Keratinocyte (primary cell): ENCODE results near the gene GPR39. TPM values are rescaled to one million over a fixed set of nuclear protein-coding genes. Genes with fewer than 3 reads are reported as not detected.

Experiments used
- DNase-seq: peaks from one replicate; pipeline ENCODE4 v3.0.0-alpha.2; 2011; ENCODE audit warnings: low read depth, missing footprints, low spot score
- FAIRE-seq: peaks from 2 replicates; lab custom pipeline; 2011; peaks lifted over from hg19 to GRCh38; lab: Jason Lieb, UNC
- H2AFZ ChIP-seq: 2 replicates; pipeline ENCODE4 v1.6.0; 2012; ENCODE audit warnings: low read length, control low read depth, inconsistent platforms; ENCODE audit not compliant: control insufficient read depth
- H3K27ac ChIP-seq: 2 replicates; pipeline ENCODE4 v1.5.1; 2011; ENCODE audit warnings: low read length; ENCODE audit not compliant: control insufficient read depth, insufficient read depth
- H3K27me3 ChIP-seq: 3 replicates; pipeline ENCODE4 v1.6.0; 2011; ENCODE audit warnings: low read length; ENCODE audit not compliant: control insufficient read depth, insufficient read depth; ENCODE audit errors: extremely low read depth
- H3K36me3 ChIP-seq, 2 experiments: 2 replicates in 1 of 2; 3 replicates in 1 of 2; pipeline ENCODE4 v1.5.1; 2011; ENCODE audit warnings: low read length in 2 of 2, mild to moderate bottlenecking in 1 of 2; ENCODE audit not compliant: control insufficient read depth in 2 of 2, insufficient read depth in 2 of 2; ENCODE audit errors: extremely low read depth in 1 of 2
- H3K4me1 ChIP-seq: 3 replicates; pipeline ENCODE4 v1.5.1; 2011; ENCODE audit warnings: low read length; ENCODE audit not compliant: control insufficient read depth, insufficient read depth; ENCODE audit errors: extremely low read depth
- H3K4me2 ChIP-seq: 3 replicates; pipeline ENCODE4 v1.6.0; 2011; ENCODE audit warnings: low read depth, low read length; ENCODE audit not compliant: control insufficient read depth, insufficient read depth; ENCODE audit errors: extremely low read depth
- H3K4me3 ChIP-seq, 3 experiments: fragments of 200-600 bp in 1 of 3; sonication (generic) in 1 of 3; 2 replicates in 2 of 3; 3 replicates in 1 of 3; pipeline ENCODE4 v1.5.1; 2011 to 2016; ENCODE audit warnings: low read length in 3 of 3, mild to moderate bottlenecking in 3 of 3, control low read depth in 2 of 3, inconsistent platforms in 1 of 3, low read depth in 1 of 3, mixed read lengths in 1 of 3, mixed run types in 1 of 3, moderate library complexity in 1 of 3; ENCODE audit not compliant: control insufficient read depth in 2 of 3, insufficient read depth in 2 of 3; ENCODE audit errors: extremely low read depth in 1 of 3
- H3K79me2 ChIP-seq: 2 replicates; pipeline ENCODE4 v1.6.0; 2012; ENCODE audit warnings: low read length; ENCODE audit not compliant: control insufficient read depth, insufficient read depth
- H3K9ac ChIP-seq: 3 replicates; pipeline ENCODE4 v1.6.0; 2011; ENCODE audit warnings: low read length; ENCODE audit not compliant: control insufficient read depth, insufficient read depth; ENCODE audit errors: extremely low read depth
- H3K9me1 ChIP-seq: 3 replicates; pipeline ENCODE4 v1.6.0; 2011; ENCODE audit warnings: low read length; ENCODE audit not compliant: control insufficient read depth, insufficient read depth; ENCODE audit errors: extremely low read depth
- H3K9me3 ChIP-seq: 2 replicates; pipeline ENCODE4 v1.5.1; 2012; ENCODE audit warnings: low read depth, low read length; ENCODE audit not compliant: control insufficient read depth
- H4K20me1 ChIP-seq: 3 replicates; pipeline ENCODE4 v1.6.0; 2011; ENCODE audit warnings: low read length; ENCODE audit not compliant: control insufficient read depth, insufficient read depth; ENCODE audit errors: extremely low read depth
- EZH2 ChIP-seq: IDR thresholded peaks from one replicate; pipeline ENCODE4 v1.6.1; 2012; ENCODE audit warnings: inconsistent platforms, mild to moderate bottlenecking, low read length, moderate library complexity
- dilution Hi-C: fragments of 300-500 bp; cut with MboI; formaldehyde crosslinking; loops from one replicate; pipeline ENCODE4 v1.7.0; 2020; ENCODE audit warnings: low sequenced_read_pairs; ENCODE audit not compliant: extremely low pct_ligation_motif_present
- polyA plus RNA-seq, 5 experiments: library from polyadenylated mRNA; depleted of rRNA in 3 of 5; stranded (reverse) in 3 of 5; stranded (forward) in 1 of 5; unstranded in 1 of 5; fragments of >200 nt; gene quantifications; 1 replicate in 1 of 5; 2 replicates in 3 of 5; 3 replicates in 1 of 5; pipeline versions ENCODE4 v1.2.1 to v1.2.3, GENCODE V29; 2011 to 2012; ENCODE audit warnings: missing spikeins in 2 of 5, low read depth in 1 of 5, low replicate concordance in 1 of 5
- TF ChIP-seq, protein P1 (sequence below), 3 experiments: IDR thresholded peaks in 1 of 3; conservative IDR thresholded peaks in 1 of 3; optimal IDR thresholded peaks in 1 of 3; 2 replicates in 2 of 3; 3 replicates in 1 of 3; pipeline versions ENCODE3 to v1.5.1; 2011; ENCODE audit warnings: low read length in 3 of 3, mild to moderate bottlenecking in 3 of 3, moderate library complexity in 2 of 3, control low read depth in 1 of 3, inconsistent platforms in 1 of 3; ENCODE audit not compliant: insufficient read depth in 2 of 3; ENCODE audit errors: extremely low read depth in 1 of 3

The GPR39 gene
- polyA plus RNA-seq, 1 donor (not counting 4 experiments of a cell fraction or from before 2014, with no cell fraction given): 4.7 TPM

GRCh38 chr2:132607426-132608090 lies 191.0 kb downstream of the GPR39 start:
- Histone ChIP-seq H3K4me1 (no peaks in the 10 kb centered on the region), H2AFZ (no peak overlapping the region), H3K9me1 (no peaks in the 10 kb centered on the region), H3K79me2 (no peaks in the 10 kb centered on the region), H3K9me3 (no peaks in the 10 kb centered on the region), H3K4me3 (no peak overlapping the region), H3K27ac (no peak overlapping the region), H3K9ac (no peak overlapping the region), H3K36me3 (no peaks in the 10 kb centered on the region), H4K20me1 (no peaks in the 10 kb centered on the region), H3K27me3 (no peaks in the 10 kb centered on the region), H3K4me2 (no peak overlapping the region)
- no peak for TF ChIP-seq EZH2
- TF ChIP-seq, protein P1, sequence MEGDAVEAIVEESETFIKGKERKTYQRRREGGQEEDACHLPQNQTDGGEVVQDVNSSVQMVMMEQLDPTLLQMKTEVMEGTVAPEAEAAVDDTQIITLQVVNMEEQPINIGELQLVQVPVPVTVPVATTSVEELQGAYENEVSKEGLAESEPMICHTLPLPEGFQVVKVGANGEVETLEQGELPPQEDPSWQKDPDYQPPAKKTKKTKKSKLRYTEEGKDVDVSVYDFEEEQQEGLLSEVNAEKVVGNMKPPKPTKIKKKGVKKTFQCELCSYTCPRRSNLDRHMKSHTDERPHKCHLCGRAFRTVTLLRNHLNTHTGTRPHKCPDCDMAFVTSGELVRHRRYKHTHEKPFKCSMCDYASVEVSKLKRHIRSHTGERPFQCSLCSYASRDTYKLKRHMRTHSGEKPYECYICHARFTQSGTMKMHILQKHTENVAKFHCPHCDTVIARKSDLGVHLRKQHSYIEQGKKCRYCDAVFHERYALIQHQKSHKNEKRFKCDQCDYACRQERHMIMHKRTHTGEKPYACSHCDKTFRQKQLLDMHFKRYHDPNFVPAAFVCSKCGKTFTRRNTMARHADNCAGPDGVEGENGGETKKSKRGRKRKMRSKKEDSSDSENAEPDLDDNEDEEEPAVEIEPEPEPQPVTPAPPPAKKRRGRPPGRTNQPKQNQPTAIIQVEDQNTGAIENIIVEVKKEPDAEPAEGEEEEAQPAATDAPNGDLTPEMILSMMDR (optimal IDR thresholded peaks at IDR 0.05 in 1 of 3, IDR thresholded peaks at IDR 0.05 in 1 of 3, conservative IDR thresholded peaks at IDR 0.05 in 1 of 3; ENCODE audit: extremely low read depth in 1 of 3, insufficient read depth in 2 of 3, low read length in 3 of 3): no peak
- no peak for FAIRE-seq
- dilution Hi-C loops: no loop called here
- DNase-seq: no peak

- H4K20me1 ChIP-seq: no peaks in the 10 kb centered on the region
- no peak overlapping the region for H3K4me3 ChIP-seq
- no peak overlapping the region for H3K9ac ChIP-seq
- TF ChIP-seq, protein P1 (optimal IDR thresholded peaks at IDR 0.05 in 1 of 3, IDR thresholded peaks at IDR 0.05 in 1 of 3, conservative IDR thresholded peaks at IDR 0.05 in 1 of 3; ENCODE audit: extremely low read depth in 1 of 3, insufficient read depth in 2 of 3, low read length in 3 of 3): no peak
- no peak for TF ChIP-seq EZH2
- H3K4me2 ChIP-seq: no peak overlapping the region
- no peak overlapping the region for H2AFZ ChIP-seq
- H3K79me2 ChIP-seq: no peaks in the 10 kb centered on the region
- no peaks in the 10 kb centered on the region for H3K4me1 ChIP-seq
- no peak overlapping the region for H3K27ac ChIP-seq
- dilution Hi-C loops: no loop called here
- H3K9me1 ChIP-seq: no peaks in the 10 kb centered on the region
- H3K27me3 ChIP-seq: no peaks in the 10 kb centered on the region
- H3K9me3 ChIP-seq: no peaks in the 10 kb centered on the region
- FAIRE-seq: no peak
- DNase-seq: no peak
- no peaks in the 10 kb centered on the region for H3K36me3 ChIP-seq
Observed at GRCh38 chr2:132608311-132608710, 191.7 kb downstream of the GPR39 start.
